ENCODE results near the gene POLR2I. TPM values are rescaled to one million over a fixed set of nuclear protein-coding genes. Genes with fewer than 3 reads are reported as not detected.

POLR2I gene
- total and polyA plus RNA-seq, 5 donors from 2014 or later: 29.4 to 185 (median 156) TPM

GRCh38 chr19:36064826-36065225, 49.8 kb downstream of the POLR2I start:
- Mint-ChIP-seq H3K36me3 (no peaks in the 10 kb centered on the region), H3K4me1 (peaks cover 0 to 4% (median 0%) of the 10 kb centered on the region in 4 donors), H3K27ac (no peak overlapping the region), H3K9me3 (peaks cover 0 to 2% (median 0%) of the 10 kb centered on the region in 7 donors), H3K27me3 (no peaks in the 10 kb centered on the region), H3K4me3 (peak overlapping the region in 1 of 4 donors; percentile 5)
- H3K9me3 ChIP-seq (ENCODE audit: control insufficient read depth in 2 of 2, low read length in 2 of 2): no peaks in the 10 kb centered on the region
- H3K27me3 ChIP-seq (ENCODE audit: control insufficient read depth, insufficient read depth, low read length): no peaks in the 10 kb centered on the region
- H3K4me1 ChIP-seq (ENCODE audit: control insufficient read depth, insufficient read depth, low read length, poor library complexity, severe bottlenecking): no peaks in the 10 kb centered on the region
- no peak overlapping the region for H3K4me3 ChIP-seq (ENCODE audit: low read depth, low read length)
- H3K36me3 ChIP-seq (ENCODE audit: control insufficient read depth, insufficient read depth, low read length): no peaks in the 10 kb centered on the region
- H3K27ac ChIP-seq (ENCODE audit: insufficient read depth, low read length, poor library complexity, severe bottlenecking): no peak overlapping the region
- no peak for DNase-seq
- no peak for ATAC-seq (ENCODE audit: low read depth in 2 of 2)

Other genes with a start within 250 kb of the POLR2I start
- not detected for gene APLP1, start 246.3 kb downstream of the POLR2I start, total RNA-seq
- not detected for gene APLP1, start 246.3 kb downstream of the POLR2I start, polyA plus RNA-seq
- gene NFKBID, start 214.3 kb downstream of the POLR2I start, total RNA-seq: 120 TPM
- gene NFKBID, start 214.3 kb downstream of the POLR2I start, polyA plus RNA-seq: 1 to 10 TPM; 2.7 to 4.2 (median 3.6) TPM
- gene HCST, start 212.3 kb downstream of the POLR2I start, total RNA-seq: 104 TPM
- gene HCST, start 212.3 kb downstream of the POLR2I start, polyA plus RNA-seq: 100 to 1,000 TPM; 640 to 863 (median 760) TPM
- not detected for gene TYROBP, start 206.6 kb downstream of the POLR2I start, total RNA-seq
- gene TYROBP, start 206.6 kb downstream of the POLR2I start, polyA plus RNA-seq: 1 to 10 TPM in 3 of 4 donors, under 1 TPM in 1; 0.49 to 6.9 (median 2.1) TPM
- 7.7 TPM for gene LRFN3, start 178.5 kb downstream of the POLR2I start, total RNA-seq
- gene LRFN3, start 178.5 kb downstream of the POLR2I start, polyA plus RNA-seq: 1 to 10 TPM in 1 of 4 donors, under 1 TPM in 3; 0.63 to 1.4 (median 0.84) TPM
- gene SDHAF1, start 119.7 kb downstream of the POLR2I start, total RNA-seq: 11.8 TPM
- gene SDHAF1, start 119.7 kb downstream of the POLR2I start, polyA plus RNA-seq: 10 to 100 TPM; 44.0 to 71.2 (median 67.4) TPM
- gene SYNE4, start 106.1 kb downstream of the POLR2I start, total RNA-seq: 1.5 TPM
- under 1 TPM in 1 of 4 donors, not detected in 3; 0.40 TPM for gene SYNE4, start 106.1 kb downstream of the POLR2I start, polyA plus RNA-seq
- gene ALKBH6, start 100.7 kb downstream of the POLR2I start, total RNA-seq: 35.8 TPM
- 10 to 100 TPM; 18.3 to 32.7 (median 24.8) TPM for gene ALKBH6, start 100.7 kb downstream of the POLR2I start, polyA plus RNA-seq
- gene CLIP3, start 82.0 kb downstream of the POLR2I start, total RNA-seq: 1.4 TPM
- gene CLIP3, start 82.0 kb downstream of the POLR2I start, polyA plus RNA-seq: 1 to 10 TPM in 1 of 4 donors, under 1 TPM in 3; 0.38 to 1.3 (median 0.61) TPM
- gene THAP8, start 60.6 kb downstream of the POLR2I start, total RNA-seq: 2.9 TPM
- 1 to 10 TPM; 3.5 to 8.2 (median 6.7) TPM for gene THAP8, start 60.6 kb downstream of the POLR2I start, polyA plus RNA-seq
- 6.8 TPM for gene WDR62, start 60.0 kb downstream of the POLR2I start, total RNA-seq
- under 1 TPM in 3 of 4 donors, not detected in 1; 0.21 to 0.46 (median 0.44) TPM for gene WDR62, start 60.0 kb downstream of the POLR2I start, polyA plus RNA-seq
- not detected for gene OVOL3, start 3.7 kb downstream of the POLR2I start, total RNA-seq
- gene OVOL3, start 3.7 kb downstream of the POLR2I start, polyA plus RNA-seq: not detected
- 129 TPM for gene TBCB, start 593 bp upstream of the POLR2I start, total RNA-seq
- 100 to 1,000 TPM; 235 to 346 (median 289) TPM for gene TBCB, start 593 bp upstream of the POLR2I start, polyA plus RNA-seq
- 262 TPM for gene CAPNS1, start 25.2 kb upstream of the POLR2I start, total RNA-seq
- gene CAPNS1, start 25.2 kb upstream of the POLR2I start, polyA plus RNA-seq: 100 to 1,000 TPM; 105 to 185 (median 140) TPM
- gene COX7A1, start 37.6 kb upstream of the POLR2I start, total RNA-seq: not detected
- not detected for gene COX7A1, start 37.6 kb upstream of the POLR2I start, polyA plus RNA-seq
- 5.7 TPM for gene ZNF565, start 99.8 kb upstream of the POLR2I start, total RNA-seq
- gene ZNF565, start 99.8 kb upstream of the POLR2I start, polyA plus RNA-seq: 1 to 10 TPM; 1.0 to 3.5 (median 2.4) TPM
- gene ZNF146, start 100.2 kb upstream of the POLR2I start, total RNA-seq: 26.4 TPM
- 10 to 100 TPM; 54.5 to 67.2 (median 60.6) TPM for gene ZNF146, start 100.2 kb upstream of the POLR2I start, polyA plus RNA-seq